Cardiac muscle cell (in vitro differentiated cells and primary cell): Measurements from ENCODE around the gene STRIP2. TPM values are rescaled to one million over a fixed set of nuclear protein-coding genes. Genes with fewer than 3 reads are reported as not detected.
"Not testable (repeated sequence)": the region's sequence is repeated elsewhere in the genome, so short reads cannot be mapped to it uniquely, and the experiment has no call there.

ENCODE experiments used
- DNase-seq, 2 donors: peaks; one replicate each; pipeline versions ENCODE4 v3.0.0 to v3.0.0-alpha.2; 2010 to 2017; ENCODE audit warnings: low read depth in 1 of 2, low spot score in 1 of 2
- H3K27ac ChIP-seq: fragments of 200-600 bp; sonication (generic); 2 replicates; pipeline ENCODE4 v1.5.1; 2016
- H3K27me3 ChIP-seq: fragments of 200-600 bp; sonication (generic); 2 replicates; pipeline ENCODE4 v1.6.0; 2016; ENCODE audit warnings: control low read depth
- H3K36me3 ChIP-seq: fragments of 200-600 bp; sonication (generic); 2 replicates; pipeline ENCODE4 v1.5.1; 2016; ENCODE audit warnings: control low read depth
- H3K4me1 ChIP-seq: fragments of 200-600 bp; sonication (generic); 2 replicates; pipeline ENCODE4 v1.8.1; 2017; ENCODE audit warnings: low read depth, mild to moderate bottlenecking, mixed run types
- H3K4me3 ChIP-seq: fragments of 200-600 bp; sonication (generic); 2 replicates; pipeline ENCODE4 v1.5.1; 2016; ENCODE audit warnings: mild to moderate bottlenecking
- H3K9me3 ChIP-seq: fragments of 200-600 bp; sonication (generic); 2 replicates; pipeline ENCODE4 v1.5.1; 2017; ENCODE audit warnings: low read depth, mild to moderate bottlenecking, control low read depth
- CTCF ChIP-seq: IDR thresholded peaks from 2 replicates; pipeline ENCODE4 v1.5.1; 2012; ENCODE audit warnings: low read depth, mild to moderate bottlenecking, low read length
- polyA plus RNA-seq: library from polyadenylated mRNA; unstranded; fragments of >200 nt; fragmentation: Nextera tagmentation; extraction: Ambion mirVana; gene quantifications from 2 replicates; pipeline ENCODE4 v1.2.1, GENCODE V29; 2016
- total RNA-seq: library from RNA; depleted of rRNA; stranded (reverse); fragments of >200 nt; gene quantifications from 2 replicates; pipeline ENCODE4 v1.2.3, GENCODE V29; 2016

Gene STRIP2
- total and polyA plus RNA-seq, 2 experiments from 2014 or later: 22.0 to 23.5 TPM

GRCh38 chr7:129469930-129470329, 35.7 kb downstream of the STRIP2 start:
- Histone ChIP-seq H3K27ac (no peak overlapping the region), H3K27me3 (no peaks in the 10 kb centered on the region), H3K36me3 (peaks cover 25% of the 10 kb centered on the region), H3K4me1 (no peaks in the 10 kb centered on the region), H3K9me3 (no peaks in the 10 kb centered on the region), H3K4me3 (no peak overlapping the region)
- TF ChIP-seq CTCF: no peak
- no peak for DNase-seq

- no peak for TF ChIP-seq CTCF
- Histone ChIP-seq H3K27me3 (no peaks in the 10 kb centered on the region), H3K27ac (no peak overlapping the region), H3K36me3 (peaks cover 25% of the 10 kb centered on the region), H3K4me3 (no peak overlapping the region), H3K9me3 (no peaks in the 10 kb centered on the region), H3K4me1 (no peaks in the 10 kb centered on the region)
- no peak for DNase-seq
Measured at GRCh38 chr7:129470411-129470810, 36.2 kb downstream of the STRIP2 start.

GRCh38 chr7:129471402-129471827, 37.2 kb downstream of the STRIP2 start:
- no peak for DNase-seq
- Histone ChIP-seq H3K27ac (peak overlapping the region; percentile 2), H3K36me3 (peaks cover 23% of the 10 kb centered on the region), H3K4me1 (no peaks in the 10 kb centered on the region), H3K9me3 (no peaks in the 10 kb centered on the region), H3K27me3 (no peaks in the 10 kb centered on the region), H3K4me3 (no peak overlapping the region)
- TF ChIP-seq CTCF: no peak

GRCh38 chr7:129475931-129476330, 41.7 kb downstream of the STRIP2 start:
- not testable (repeated sequence) for H3K4me3 ChIP-seq

GRCh38 chr7:129476398-129476797, 42.2 kb downstream of the STRIP2 start:
- H3K36me3 ChIP-seq: peaks cover 11% of the 10 kb centered on the region
- not testable (repeated sequence) for H3K27me3 ChIP-seq

More at GRCh38 chr7:129475931-129476330, 41.7 kb downstream of the STRIP2 start:
- peaks cover 11% of the 10 kb centered on the region for H3K36me3 ChIP-seq
- H3K9me3 ChIP-seq, H3K27me3 ChIP-seq, H3K4me1 ChIP-seq, DNase-seq, H3K27ac ChIP-seq: not testable (repeated sequence)

GRCh38 chr7:129479831-129480230, 45.6 kb downstream of the STRIP2 start:
- no peaks in the 10 kb centered on the region for H3K4me1 ChIP-seq
- TF ChIP-seq CTCF: no peak
- H3K9me3 ChIP-seq: no peaks in the 10 kb centered on the region

More at GRCh38 chr7:129476398-129476797, 42.2 kb downstream of the STRIP2 start:
- H3K27ac ChIP-seq, H3K4me3 ChIP-seq, DNase-seq, H3K4me1 ChIP-seq, H3K9me3 ChIP-seq: not testable (repeated sequence)

More at GRCh38 chr7:129479831-129480230, 45.6 kb downstream of the STRIP2 start:
- no peak overlapping the region for H3K27ac ChIP-seq
- peaks cover 31% of the 10 kb centered on the region for H3K36me3 ChIP-seq
- DNase-seq: no peak
- no peaks in the 10 kb centered on the region for H3K27me3 ChIP-seq
- H3K4me3 ChIP-seq: no peak overlapping the region
